Dendritic cell treated with granulocyte-macrophage colony-stimulating factor and Interleukin-4, amounts not matched to agents 40 ng/mL and 50 ng/mL, for 4 days (primary cell): Measurements from ENCODE around the gene GOT2.
"Not testable (repeated sequence)": the region's sequence is repeated elsewhere in the genome, so short reads cannot be mapped to it uniquely, and the experiment has no call there.

Experiments
- H3K27ac Mint-ChIP-seq: one replicate; pipeline ENCODE4 v1.8.0; 2022; ENCODE audit warnings: mild to moderate bottlenecking, mixed read lengths
- H3K27me3 Mint-ChIP-seq: one replicate; pipeline ENCODE4 v1.8.0; 2022; ENCODE audit warnings: mild to moderate bottlenecking, mixed read lengths
- H3K36me3 Mint-ChIP-seq: one replicate; pipeline ENCODE4 v1.8.0; 2022; ENCODE audit warnings: low read depth, mixed read lengths
- H3K4me1 Mint-ChIP-seq: one replicate; pipeline ENCODE4 v1.8.0; 2022; ENCODE audit warnings: low read depth, mixed read lengths
- H3K4me3 Mint-ChIP-seq: one replicate; pipeline ENCODE4 v1.8.0; 2022; ENCODE audit warnings: mild to moderate bottlenecking, moderate library complexity, mixed read lengths
- H3K9me3 Mint-ChIP-seq: one replicate; pipeline ENCODE4 v1.8.0; 2022; ENCODE audit warnings: mixed read lengths
- intact Hi-C: fragments of 100-400 bp; cut with micrococcal nuclease; formaldehyde crosslinking; loops from one replicate; pipeline ENCODE4 v1.15.0; 2022

GOT2 gene

DNA sequence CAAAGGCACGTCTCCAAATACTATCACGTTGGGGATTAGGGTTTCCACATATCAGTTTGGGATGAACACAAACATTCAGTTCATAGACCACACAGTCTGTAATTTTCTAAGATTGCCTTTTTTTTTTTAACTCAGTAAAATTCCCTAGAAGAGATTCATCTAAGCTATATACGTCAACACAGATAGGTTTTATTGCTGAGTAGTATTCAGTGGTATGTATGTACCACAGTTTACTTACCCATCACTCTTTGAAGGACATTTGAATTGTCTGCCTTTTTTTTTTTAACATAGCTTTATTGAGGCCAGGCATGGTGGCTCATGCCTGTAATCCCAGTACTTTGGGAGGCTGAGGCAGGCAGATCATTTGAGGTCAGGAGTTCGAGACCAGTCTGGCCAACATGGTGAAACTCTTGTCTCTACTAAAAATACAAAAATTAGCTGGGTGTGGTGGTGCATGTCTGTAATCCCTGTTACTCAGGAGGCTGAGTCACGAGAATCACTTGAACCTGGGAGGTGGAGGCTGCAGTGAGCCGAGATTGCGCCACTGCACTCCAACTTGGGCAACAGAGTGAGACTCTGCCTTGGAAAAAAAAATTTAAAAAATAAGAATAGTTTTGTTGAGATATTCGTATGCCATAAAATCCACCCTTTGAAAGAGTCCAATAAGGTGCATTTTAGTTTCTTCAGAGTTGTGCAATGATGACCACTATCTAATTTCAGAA lies 47.0 kb downstream of the GOT2 start:
- H3K27me3 Mint-ChIP-seq, intact Hi-C loops, H3K27ac Mint-ChIP-seq, H3K9me3 Mint-ChIP-seq, H3K4me3 Mint-ChIP-seq: not testable (repeated sequence)
- peaks cover 30% of the 10 kb centered on the region for H3K4me1 Mint-ChIP-seq
- peaks cover 24% of the 10 kb centered on the region for H3K36me3 Mint-ChIP-seq

DNA sequence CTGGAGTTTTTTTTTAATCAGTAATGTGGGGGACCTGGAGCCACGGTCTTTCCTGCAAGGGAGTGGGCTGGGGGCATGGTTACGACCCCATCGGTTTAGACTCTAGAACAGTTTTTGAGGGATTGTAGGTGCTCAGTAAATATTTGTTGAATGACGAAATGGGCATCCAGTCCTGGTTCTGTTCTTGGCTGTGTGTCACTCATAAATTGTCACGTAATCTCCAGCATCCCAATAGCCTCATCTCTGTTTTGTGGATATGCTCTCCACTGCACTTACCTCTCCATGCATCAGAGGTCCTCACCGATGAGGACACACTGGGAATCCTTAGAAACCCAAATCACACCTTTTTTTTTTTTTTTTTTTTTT lies 49.0 kb downstream of the GOT2 start:
- Mint-ChIP-seq H3K36me3 (peaks cover 45% of the 10 kb centered on the region), H3K27ac (peak overlapping the region; percentile 88), H3K27me3 (peaks cover 2% of the 10 kb centered on the region), H3K4me1 (peaks cover 44% of the 10 kb centered on the region), H3K4me3 (peak overlapping the region; percentile 84), H3K9me3 (no peaks in the 10 kb centered on the region)
- intact Hi-C loops = no loop called here

DNA sequence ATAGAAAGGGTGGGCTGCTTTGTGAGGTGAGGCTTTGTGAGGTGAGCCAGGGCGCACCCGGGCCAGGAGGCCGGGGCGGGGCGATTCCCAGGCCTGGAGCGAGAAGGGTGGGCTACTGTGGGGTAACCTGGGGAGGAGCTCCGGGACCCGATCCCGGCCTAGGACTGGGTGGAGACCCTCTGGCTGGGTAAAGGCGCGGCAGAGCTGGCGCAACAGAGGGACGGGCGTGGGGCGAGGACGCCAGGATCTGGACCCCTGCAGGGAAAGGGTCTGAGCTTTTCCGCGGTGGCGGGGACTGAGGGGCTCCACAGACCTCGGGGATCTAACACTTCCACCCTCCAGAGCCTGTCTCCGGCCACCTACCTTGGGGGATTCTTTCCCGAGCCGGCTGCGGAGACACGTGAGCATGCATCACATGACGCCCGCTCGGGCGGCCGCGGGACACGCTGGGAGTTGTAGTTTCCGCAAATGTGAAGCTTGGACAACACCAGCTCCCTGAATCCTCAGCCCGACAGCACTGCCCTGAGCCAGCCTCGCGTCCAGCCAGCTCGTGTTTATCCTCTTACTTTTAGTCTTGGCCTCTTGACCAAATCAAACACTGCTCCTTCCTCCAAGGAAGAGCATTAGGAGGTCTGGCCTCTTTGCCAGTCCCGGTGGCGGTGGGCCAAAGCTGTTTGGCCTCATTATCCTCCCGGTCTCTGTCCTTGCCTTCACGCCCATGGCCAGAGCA lies 49.6 kb downstream of the GOT2 start, which contains the start of gene SLC38A7:
TSS of gene SLC38A7 (minus strand) at position 417 of the 730 bp plus-strand sequence. CDS start 4,644 bp downstream, outside the sequence.
- Mint-ChIP-seq H3K27me3 (no peaks in the 10 kb centered on the region), H3K27ac (peak within 1 kb of the TSS; percentile 88), H3K9me3 (no peaks in the 10 kb centered on the region), H3K4me1 (peaks cover 45% of the 10 kb centered on the region), H3K4me3 (peak within 1 kb of the TSS; percentile 84), H3K36me3 (peaks cover 51% of the 10 kb centered on the region)
- intact Hi-C loops = loop anchor here (5.0 kb wide), 2 partner anchors 48 to 73 kb away; partner anchors contain the start of gene GOT2

DNA sequence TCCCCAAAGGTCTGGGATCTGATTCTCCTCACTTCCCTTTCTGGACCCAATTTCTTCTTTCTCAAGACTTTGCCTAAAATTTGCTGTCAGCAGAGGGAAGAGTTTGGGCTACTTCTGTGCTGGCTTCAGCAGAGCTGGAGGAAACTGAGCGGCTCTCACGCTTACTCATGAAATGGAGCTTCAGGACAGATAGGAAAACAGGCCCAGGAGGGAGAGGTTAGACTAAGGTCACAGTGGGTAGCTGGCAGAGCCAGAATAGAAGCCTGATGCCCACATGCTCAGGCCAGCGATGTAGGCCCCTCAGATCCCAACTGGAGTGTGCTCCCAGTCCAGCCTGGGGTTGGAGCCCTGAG lies 50.1 kb downstream of the GOT2 start:
- intact Hi-C loops = loop anchor here (5.0 kb wide), 2 partner anchors 48 to 73 kb away; partner anchors contain the start of gene GOT2
- peaks cover 56% of the 10 kb centered on the region for H3K36me3 Mint-ChIP-seq
- H3K27ac Mint-ChIP-seq = peak overlapping the region; percentile 88
- peak overlapping the region; percentile 84 for H3K4me3 Mint-ChIP-seq
- H3K27me3 Mint-ChIP-seq = no peaks in the 10 kb centered on the region
- peaks cover 45% of the 10 kb centered on the region for H3K4me1 Mint-ChIP-seq
- H3K9me3 Mint-ChIP-seq = no peaks in the 10 kb centered on the region

DNA sequence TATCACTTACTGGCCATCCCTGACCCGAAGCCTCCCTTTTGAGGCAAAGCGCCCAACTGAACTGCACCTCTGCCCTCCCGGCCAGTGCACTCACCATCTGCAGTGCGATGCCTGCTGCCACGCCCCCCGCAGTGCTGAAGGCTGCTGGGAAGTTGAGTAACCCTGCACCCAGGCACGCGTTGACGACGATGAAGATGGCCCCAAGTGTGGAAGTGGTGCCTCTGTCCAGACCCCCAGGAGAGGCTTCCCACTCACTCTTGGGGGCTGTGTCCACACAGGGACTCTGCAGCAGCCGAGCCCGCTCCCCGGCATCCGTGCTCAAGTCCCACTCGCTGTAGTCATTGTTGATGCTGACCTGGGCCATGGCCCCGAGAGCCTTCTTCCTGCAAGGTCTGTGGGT lies 54.4 kb downstream of the GOT2 start:
- intact Hi-C loops = loop anchor here (5.0 kb wide), 2 partner anchors 53 to 78 kb away; partner anchors contain the start of gene GOT2
- Mint-ChIP-seq H3K27me3 (no peaks in the 10 kb centered on the region), H3K27ac (no peak overlapping the region), H3K9me3 (no peaks in the 10 kb centered on the region), H3K4me3 (no peak overlapping the region), H3K36me3 (peaks cover 98% of the 10 kb centered on the region), H3K4me1 (peaks cover 38% of the 10 kb centered on the region)

DNA sequence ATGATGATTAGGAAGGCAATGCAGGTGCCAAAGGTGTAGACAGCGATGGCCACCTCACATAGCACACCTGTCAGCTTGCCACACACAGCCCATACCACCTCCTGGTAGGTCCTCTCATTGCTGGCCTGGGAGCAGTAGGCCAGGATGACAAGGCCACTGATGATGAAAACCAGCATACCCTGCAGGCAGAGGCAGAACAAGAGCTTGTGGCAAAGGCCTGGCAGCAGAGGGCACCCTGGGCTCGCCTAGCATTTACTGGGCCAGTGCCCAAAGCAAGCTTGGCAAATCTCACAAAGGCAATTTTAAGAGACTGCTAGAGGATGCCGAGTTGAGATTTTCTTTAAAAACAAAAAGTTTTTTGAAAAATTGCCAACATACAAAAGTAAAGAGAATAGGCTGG lies 55.4 kb downstream of the GOT2 start:
- peaks cover 30% of the 10 kb centered on the region for H3K4me1 Mint-ChIP-seq
- intact Hi-C loops = no loop called here

DNA sequence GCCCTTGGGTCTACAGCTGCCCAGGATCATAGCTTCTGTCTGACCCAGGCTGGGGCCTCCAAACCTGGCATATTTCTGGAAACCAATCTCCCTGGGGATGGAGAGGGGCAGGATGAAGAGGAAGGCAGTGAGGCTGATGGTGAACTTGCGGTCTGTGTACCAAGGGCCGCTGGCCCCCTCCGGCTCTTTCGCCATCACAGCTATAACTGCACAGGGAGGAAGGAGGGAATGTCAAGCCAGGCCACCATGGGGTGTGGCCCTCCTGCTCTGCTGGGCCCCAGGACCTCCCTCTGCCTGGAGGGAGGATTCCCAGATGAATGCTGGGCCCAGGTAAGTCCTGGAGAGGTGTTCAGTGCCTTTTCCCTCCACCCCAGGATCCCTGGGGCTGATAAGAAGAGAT lies 55.8 kb downstream of the GOT2 start:
- H3K27ac Mint-ChIP-seq = no peak overlapping the region
- intact Hi-C loops = no loop called here
- no peak overlapping the region for H3K4me3 Mint-ChIP-seq
- H3K9me3 Mint-ChIP-seq = no peaks in the 10 kb centered on the region
- H3K27me3 Mint-ChIP-seq = no peaks in the 10 kb centered on the region
- peaks cover 26% of the 10 kb centered on the region for H3K4me1 Mint-ChIP-seq
- H3K36me3 Mint-ChIP-seq = peaks cover 100% of the 10 kb centered on the region

More for the DNA sequence above, 55.4 kb downstream of the GOT2 start:
- H3K4me3 Mint-ChIP-seq = no peak overlapping the region
- H3K27ac Mint-ChIP-seq = no peak overlapping the region
- H3K27me3 Mint-ChIP-seq = no peaks in the 10 kb centered on the region
- peaks cover 99% of the 10 kb centered on the region for H3K36me3 Mint-ChIP-seq
- no peaks in the 10 kb centered on the region for H3K9me3 Mint-ChIP-seq

DNA sequence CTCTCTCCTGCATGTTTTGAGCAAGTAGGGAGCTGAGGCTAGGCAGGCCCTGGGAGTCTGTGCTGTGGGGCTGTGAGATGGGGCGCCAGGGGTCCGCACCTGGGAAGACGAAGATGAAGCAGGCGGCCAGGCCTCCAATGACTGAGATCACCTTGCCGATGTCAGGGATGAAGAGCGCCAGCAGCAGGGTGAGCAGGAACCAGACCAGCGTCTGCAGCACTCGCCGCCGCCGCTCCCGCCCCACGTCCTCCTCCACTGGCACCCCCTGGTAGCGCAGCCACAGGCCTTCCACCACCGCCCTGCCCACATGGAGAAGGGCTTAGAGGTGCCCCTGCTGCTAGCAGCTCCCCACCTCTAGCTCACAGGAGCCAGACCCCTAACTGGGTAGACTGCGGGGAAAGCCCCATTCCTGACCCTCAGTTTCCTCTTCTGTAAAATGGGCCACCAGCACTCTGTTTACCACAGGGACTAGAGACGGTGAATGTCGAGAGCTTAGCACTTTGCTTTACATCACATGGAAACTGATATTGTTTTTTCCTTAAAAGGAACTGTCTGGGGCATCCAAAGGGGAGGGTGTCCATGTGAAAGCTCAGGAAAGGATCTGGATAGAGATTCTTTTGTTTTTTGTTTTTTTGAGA lies 63.1 kb downstream of the GOT2 start:
- H3K27ac Mint-ChIP-seq = no peak overlapping the region
- H3K36me3 Mint-ChIP-seq = peaks cover 100% of the 10 kb centered on the region
- no peak overlapping the region for H3K4me3 Mint-ChIP-seq
- H3K9me3 Mint-ChIP-seq = no peaks in the 10 kb centered on the region
- intact Hi-C loops = no loop called here
- no peaks in the 10 kb centered on the region for H3K27me3 Mint-ChIP-seq
- H3K4me1 Mint-ChIP-seq = no peaks in the 10 kb centered on the region

DNA sequence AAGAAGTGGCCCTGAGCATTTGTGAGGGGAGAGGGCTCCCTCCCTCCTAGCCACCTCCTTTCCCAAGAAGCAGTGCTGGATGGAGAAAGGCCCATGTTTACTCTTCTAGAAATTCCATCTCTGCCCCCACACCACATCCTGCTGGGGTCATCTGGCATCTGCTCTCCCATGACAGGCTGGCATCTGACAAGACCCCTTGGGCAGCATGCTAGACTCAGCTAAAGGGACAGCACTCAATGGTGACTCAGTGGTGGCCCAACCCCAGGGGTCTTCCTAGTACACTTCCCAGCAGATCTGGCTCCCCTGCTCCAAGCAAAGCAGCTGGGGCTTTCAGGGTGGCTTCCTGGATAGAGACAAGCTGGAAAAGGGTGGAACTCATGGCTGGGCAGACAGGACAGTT lies 63.9 kb downstream of the GOT2 start:
- intact Hi-C loops = no loop called here
- Mint-ChIP-seq H3K4me1 (no peaks in the 10 kb centered on the region), H3K4me3 (no peak overlapping the region), H3K27ac (no peak overlapping the region), H3K9me3 (no peaks in the 10 kb centered on the region), H3K36me3 (peaks cover 100% of the 10 kb centered on the region), H3K27me3 (no peaks in the 10 kb centered on the region)

DNA sequence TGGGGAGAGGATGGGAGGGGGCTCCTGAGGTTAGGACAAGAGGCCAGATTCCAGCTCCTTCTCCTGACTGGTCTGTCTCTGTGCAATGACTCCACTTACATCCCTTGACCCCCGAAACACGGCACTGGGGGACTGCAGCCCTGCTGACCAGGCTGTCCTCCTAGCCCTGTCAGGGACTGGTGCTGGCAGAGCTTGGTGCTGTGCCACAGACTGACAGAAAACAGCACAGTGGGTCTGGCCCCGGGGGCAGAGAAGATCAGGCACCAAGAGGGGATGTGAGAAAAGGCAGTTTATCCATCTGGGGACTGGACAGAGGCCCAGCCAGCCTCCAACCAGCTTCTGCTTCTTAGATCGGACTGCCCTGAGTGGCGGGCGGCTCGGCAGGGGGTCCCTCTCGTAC lies 68.9 kb downstream of the GOT2 start:
- Mint-ChIP-seq H3K27me3 (no peaks in the 10 kb centered on the region), H3K4me3 (no peak overlapping the region), H3K36me3 (peaks cover 51% of the 10 kb centered on the region), H3K4me1 (peaks cover 10% of the 10 kb centered on the region), H3K27ac (no peak overlapping the region), H3K9me3 (no peaks in the 10 kb centered on the region)
- intact Hi-C loops = loop anchor here (10.0 kb wide), 2 partner anchors 70 to 330 kb away; no protein-coding TSS in a partner anchor

DNA sequence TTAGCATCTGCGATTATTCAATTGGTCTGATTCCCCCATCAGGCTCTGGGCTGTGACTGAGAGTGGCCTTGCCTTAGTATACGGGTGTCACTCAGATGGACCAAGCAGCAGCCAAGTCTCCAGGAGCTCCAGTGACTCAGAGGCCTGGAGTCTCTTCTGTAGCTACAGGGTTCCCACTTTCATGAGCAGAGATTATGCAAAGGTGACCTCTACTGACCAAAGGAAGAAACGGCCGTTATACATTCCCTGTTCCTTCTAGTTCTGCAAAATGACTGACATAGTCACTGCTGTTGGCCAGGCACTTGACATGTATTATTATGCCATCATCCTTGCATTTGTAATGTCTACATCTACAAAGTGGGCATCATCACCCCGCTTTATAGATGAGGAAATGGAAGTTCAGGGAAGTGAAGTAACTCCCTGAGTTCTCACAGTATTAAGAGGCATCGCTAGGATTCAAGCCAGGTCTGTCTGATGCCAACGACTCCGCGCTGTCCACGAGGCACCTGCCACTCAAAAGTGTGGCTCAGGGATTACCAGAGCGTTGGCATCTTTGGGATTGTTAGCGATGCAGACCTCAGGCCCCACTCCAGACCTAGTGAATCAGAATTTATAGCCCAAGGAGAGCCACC lies 72.8 kb downstream of the GOT2 start:
- no peaks in the 10 kb centered on the region for H3K9me3 Mint-ChIP-seq
- peaks cover 10% of the 10 kb centered on the region for H3K4me1 Mint-ChIP-seq
- no peak overlapping the region for H3K4me3 Mint-ChIP-seq
- intact Hi-C loops = loop anchor here (2.0 to 10.0 kb wide), 3 partner anchors 67 to 327 kb away; no protein-coding TSS in a partner anchor
- H3K27me3 Mint-ChIP-seq = no peaks in the 10 kb centered on the region
- H3K36me3 Mint-ChIP-seq = peaks cover 12% of the 10 kb centered on the region
- no peak overlapping the region for H3K27ac Mint-ChIP-seq

DNA sequence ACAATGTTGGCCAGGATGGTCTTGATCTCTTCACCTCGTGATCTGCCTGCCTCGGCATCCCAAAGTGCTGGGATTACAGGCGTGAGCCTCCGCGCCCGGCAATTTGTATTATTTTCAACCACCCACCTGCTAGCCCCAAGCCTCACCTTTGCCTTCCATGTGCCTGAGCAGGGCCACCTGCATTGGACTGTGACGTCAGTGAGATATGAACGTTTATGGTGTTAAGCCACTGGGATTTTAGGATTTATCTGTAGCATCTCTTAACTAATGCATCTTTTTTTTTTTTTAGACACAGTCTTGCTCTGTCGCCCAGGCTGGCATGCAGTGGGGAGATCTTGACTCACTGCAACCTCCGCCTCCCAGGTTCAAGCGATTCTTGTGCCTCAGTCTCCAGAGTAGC lies 74.2 kb downstream of the GOT2 start:
- H3K4me1 Mint-ChIP-seq = peaks cover 10% of the 10 kb centered on the region
- not testable (repeated sequence) for H3K4me3 Mint-ChIP-seq, H3K9me3 Mint-ChIP-seq, H3K27me3 Mint-ChIP-seq, H3K36me3 Mint-ChIP-seq, H3K27ac Mint-ChIP-seq
- intact Hi-C loops = loop anchor here (2.0 to 10.0 kb wide), 3 partner anchors 65 to 325 kb away; no protein-coding TSS in a partner anchor

DNA sequence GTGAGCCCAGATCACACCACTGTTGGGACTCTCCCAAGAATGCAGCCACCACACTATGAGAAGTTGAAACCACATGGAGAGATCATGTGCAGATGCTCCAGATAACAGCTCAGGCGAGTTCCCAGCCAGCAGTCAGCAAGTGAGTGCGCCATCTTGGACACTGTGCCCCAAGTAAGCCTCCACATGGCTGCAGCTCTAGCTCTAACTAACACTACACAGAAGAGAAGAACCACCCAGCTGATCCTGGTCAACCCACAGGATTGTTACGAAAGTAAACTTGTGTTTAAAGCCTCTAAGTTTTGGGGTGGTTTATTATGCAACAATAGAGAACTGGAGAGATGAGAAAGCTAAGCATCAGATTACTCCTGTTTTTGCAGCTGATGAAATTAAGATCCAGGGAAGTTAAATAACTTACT lies 75.3 kb downstream of the GOT2 start:
- no peaks in the 10 kb centered on the region for H3K9me3 Mint-ChIP-seq
- H3K27ac Mint-ChIP-seq = no peak overlapping the region
- intact Hi-C loops = no loop called here
- no peak overlapping the region for H3K4me3 Mint-ChIP-seq
- H3K4me1 Mint-ChIP-seq = peaks cover 2% of the 10 kb centered on the region
- no peaks in the 10 kb centered on the region for H3K27me3 Mint-ChIP-seq
- H3K36me3 Mint-ChIP-seq = no peaks in the 10 kb centered on the region
